Measurements from ENCODE around the gene TEX51. TPM values are rescaled to one million over a fixed set of nuclear protein-coding genes. Genes with fewer than 3 reads are reported as not detected.

The TEX51 gene
- total and polyA plus RNA-seq, 2 donors from 2014 or later = 2.1 TPM; not detected in 1

GRCh38 chr2:126883666-126884040 is 15.0 kb upstream of the TEX51 start:
- intact Hi-C loops (cut with DNase I) = no loop called here
- FAIRE-seq = no peak
- no peak for TF ChIP-seq CTCF (IDR thresholded peaks at IDR 0.05; ENCODE audit: borderline replicate concordance, extremely low read depth, insufficient read depth)
- Histone ChIP-seq H3K9me3 (ENCODE audit: control insufficient read depth in 2 of 3, insufficient read depth in 1 of 3, low read length in 3 of 3) (no peaks in the 10 kb centered on the region), H3K36me3 (ENCODE audit: control insufficient read depth in 2 of 3, insufficient read depth in 3 of 3, low read length in 3 of 3) (no peaks in the 10 kb centered on the region), H3K27ac (ENCODE audit: low read depth in 2 of 2, low read length in 2 of 2) (no peak overlapping the region), H3K9ac (ENCODE audit: low read length in 3 of 3) (no peak overlapping the region), H3K4me1 (ENCODE audit: control insufficient read depth in 2 of 3, insufficient read depth in 2 of 3, low read depth in 1 of 3, low read length in 3 of 3) (peaks cover 0 to 12% (median 0%) of the 10 kb centered on the region in 3 donors), H3K27me3 (ENCODE audit: control insufficient read depth, insufficient read depth, low read length) (no peaks in the 10 kb centered on the region), H3K4me3 (ENCODE audit: low read length in 3 of 3) (no peak overlapping the region)
- DNase-seq = peak in 1 of 5 donors; percentile 3

- TF ChIP-seq CTCF (IDR thresholded peaks at IDR 0.05; ENCODE audit: borderline replicate concordance, extremely low read depth, insufficient read depth) = no peak
- H3K9ac ChIP-seq (ENCODE audit: low read length in 3 of 3) = no peak overlapping the region
- no peak overlapping the region for H3K27ac ChIP-seq (ENCODE audit: low read depth in 2 of 2, low read length in 2 of 2)
- peaks cover 0 to 12% (median 0%) of the 10 kb centered on the region in 3 donors for H3K4me1 ChIP-seq (ENCODE audit: control insufficient read depth in 2 of 3, insufficient read depth in 2 of 3, low read depth in 1 of 3, low read length in 3 of 3)
- DNase-seq = peak in 1 of 5 donors; percentile 8
- intact Hi-C loops (cut with DNase I) = no loop called here
- no peak for FAIRE-seq
- no peaks in the 10 kb centered on the region for H3K36me3 ChIP-seq (ENCODE audit: control insufficient read depth in 2 of 3, insufficient read depth in 3 of 3, low read length in 3 of 3)
- H3K27me3 ChIP-seq (ENCODE audit: control insufficient read depth, insufficient read depth, low read length) = no peaks in the 10 kb centered on the region
- H3K4me3 ChIP-seq (ENCODE audit: low read length in 3 of 3) = no peak overlapping the region
- H3K9me3 ChIP-seq (ENCODE audit: control insufficient read depth in 2 of 3, insufficient read depth in 1 of 3, low read length in 3 of 3) = no peaks in the 10 kb centered on the region
These were observed 13.6 kb upstream of the TEX51 start for GRCh38 chr2:126884861-126885750.

GRCh38 chr2:126885751-126886210 is 12.9 kb upstream of the TEX51 start:
- intact Hi-C loops (cut with DNase I) = no loop called here
- FAIRE-seq (no peak), DNase-seq (peak; percentile 41 to 85 (median 73))
- Histone ChIP-seq H3K9ac (ENCODE audit: low read length in 3 of 3) (no peak overlapping the region), H3K27me3 (ENCODE audit: control insufficient read depth, insufficient read depth, low read length) (no peaks in the 10 kb centered on the region), H3K36me3 (ENCODE audit: control insufficient read depth in 2 of 3, insufficient read depth in 3 of 3, low read length in 3 of 3) (no peaks in the 10 kb centered on the region), H3K4me1 (ENCODE audit: control insufficient read depth in 2 of 3, insufficient read depth in 2 of 3, low read depth in 1 of 3, low read length in 3 of 3) (peaks cover 0 to 12% (median 0%) of the 10 kb centered on the region in 3 donors), H3K4me3 (ENCODE audit: low read length in 3 of 3) (peak overlapping the region in 2 of 3 donors; percentile 36 to 42), H3K9me3 (ENCODE audit: control insufficient read depth in 2 of 3, insufficient read depth in 1 of 3, low read length in 3 of 3) (no peaks in the 10 kb centered on the region), H3K27ac (ENCODE audit: low read depth in 2 of 2, low read length in 2 of 2) (no peak overlapping the region)
- no peak for TF ChIP-seq CTCF (IDR thresholded peaks at IDR 0.05; ENCODE audit: borderline replicate concordance, extremely low read depth, insufficient read depth)

Measured in kidney (tissue), 14 donors.